Spleen (tissue), 7 donors: ENCODE results near the gene LIN7C.

Experiments
- POLR2A ChIP-seq, 3 donors: fragments of 450-650 bp; IDR thresholded peaks; one replicate each; pipeline ENCODE4 v1.5.1; 2017; ENCODE audit warnings: antibody characterized with exemption in 3 of 3, mild to moderate bottlenecking in 1 of 3
- TF ChIP-seq, protein P1 (sequence below), 11 experiments: fragments of 200-600 bp in 7 of 11; fragments of 450-650 bp in 4 of 11; sonication (generic) in 4 of 11; IDR thresholded peaks in 8 of 11; conservative IDR thresholded peaks in 3 of 11; 1 replicate in 7 of 11; 2 replicates in 4 of 11; pipeline versions ENCODE4 v1.4.0 to v1.8.0; 2016 to 2021; ENCODE audit warnings: antibody characterized with exemption in 11 of 11, inconsistent platforms in 4 of 11, mild to moderate bottlenecking in 1 of 11
- donor health status: DM: no; HTN: no; CAD: no; lungs with moderate emphysema.
- donor health status: DM: no; HTN: no; CAD: no.
- donor health status: DM: no; HTN: no; CAD: no.

DNA sequence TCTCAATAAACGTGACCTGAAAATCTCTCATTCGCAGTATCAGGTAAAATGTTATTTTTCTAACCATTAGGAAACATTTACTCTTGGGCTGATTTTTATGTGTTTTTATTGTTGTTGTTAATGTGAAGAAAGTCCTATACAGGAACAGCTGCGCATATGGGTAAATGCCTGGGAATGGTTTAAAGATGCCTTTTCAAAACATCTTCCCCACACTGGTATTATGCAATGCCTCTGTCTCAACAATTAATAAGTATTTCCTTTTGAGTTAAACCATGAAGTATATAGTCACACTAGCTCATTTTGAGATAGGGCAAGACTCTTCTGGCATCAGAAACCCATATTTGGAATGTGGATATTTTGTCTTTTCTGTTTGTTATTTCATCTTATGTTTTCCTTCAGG, 13.7 kb upstream of the LIN7C start:
- TF ChIP-seq, protein P1, sequence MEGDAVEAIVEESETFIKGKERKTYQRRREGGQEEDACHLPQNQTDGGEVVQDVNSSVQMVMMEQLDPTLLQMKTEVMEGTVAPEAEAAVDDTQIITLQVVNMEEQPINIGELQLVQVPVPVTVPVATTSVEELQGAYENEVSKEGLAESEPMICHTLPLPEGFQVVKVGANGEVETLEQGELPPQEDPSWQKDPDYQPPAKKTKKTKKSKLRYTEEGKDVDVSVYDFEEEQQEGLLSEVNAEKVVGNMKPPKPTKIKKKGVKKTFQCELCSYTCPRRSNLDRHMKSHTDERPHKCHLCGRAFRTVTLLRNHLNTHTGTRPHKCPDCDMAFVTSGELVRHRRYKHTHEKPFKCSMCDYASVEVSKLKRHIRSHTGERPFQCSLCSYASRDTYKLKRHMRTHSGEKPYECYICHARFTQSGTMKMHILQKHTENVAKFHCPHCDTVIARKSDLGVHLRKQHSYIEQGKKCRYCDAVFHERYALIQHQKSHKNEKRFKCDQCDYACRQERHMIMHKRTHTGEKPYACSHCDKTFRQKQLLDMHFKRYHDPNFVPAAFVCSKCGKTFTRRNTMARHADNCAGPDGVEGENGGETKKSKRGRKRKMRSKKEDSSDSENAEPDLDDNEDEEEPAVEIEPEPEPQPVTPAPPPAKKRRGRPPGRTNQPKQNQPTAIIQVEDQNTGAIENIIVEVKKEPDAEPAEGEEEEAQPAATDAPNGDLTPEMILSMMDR (IDR thresholded peaks at IDR 0.05 in 8 of 11, conservative IDR thresholded peaks at IDR 0.05 in 3 of 11) = no peak
- TF ChIP-seq POLR2A (IDR thresholded peaks at IDR 0.05) = no peak
